GM21576 (cell line): ENCODE measurements around the gene KCNQ5.

ENCODE experiments used
- ATAC-seq: cut with Tn5 transposase; IDR thresholded peaks from one replicate; pipeline ENCODE4 v1.9.1; 2021; ENCODE audit warnings: mild to moderate bottlenecking, moderate library complexity; ENCODE audit not compliant: unreplicated experiment

KCNQ5 gene

GRCh38 chr6:72739368-72739779 lies 117.5 kb downstream of the KCNQ5 start:
- ATAC-seq: peak; percentile 68

GRCh38 chr6:72740135-72740534 lies 118.3 kb downstream of the KCNQ5 start:
- peak; percentile 80 for ATAC-seq

DNA sequence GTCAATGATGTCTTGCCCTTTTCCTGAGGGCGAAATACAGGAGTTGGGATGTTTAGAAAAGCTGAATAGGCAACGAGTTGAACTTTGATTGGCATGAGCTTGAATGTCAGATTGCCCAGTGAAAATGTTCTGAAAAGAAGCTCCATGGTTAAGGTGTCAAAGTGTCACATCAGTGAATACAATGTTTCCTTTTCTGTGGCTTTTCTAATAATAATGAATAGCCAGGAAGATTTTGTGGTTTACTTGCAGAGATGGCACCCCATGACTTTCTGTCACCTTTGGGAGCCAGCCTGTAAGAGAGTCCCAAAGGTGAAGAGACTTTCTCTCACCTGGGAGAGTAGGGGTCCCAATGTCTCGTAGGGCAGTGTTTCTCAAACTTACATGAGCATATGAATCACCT lies 119.2 kb downstream of the KCNQ5 start:
- no peak for ATAC-seq

- ATAC-seq: no peak
Measured at GRCh38 chr6:72742001-72742673, 120.3 kb downstream of the KCNQ5 start.

DNA sequence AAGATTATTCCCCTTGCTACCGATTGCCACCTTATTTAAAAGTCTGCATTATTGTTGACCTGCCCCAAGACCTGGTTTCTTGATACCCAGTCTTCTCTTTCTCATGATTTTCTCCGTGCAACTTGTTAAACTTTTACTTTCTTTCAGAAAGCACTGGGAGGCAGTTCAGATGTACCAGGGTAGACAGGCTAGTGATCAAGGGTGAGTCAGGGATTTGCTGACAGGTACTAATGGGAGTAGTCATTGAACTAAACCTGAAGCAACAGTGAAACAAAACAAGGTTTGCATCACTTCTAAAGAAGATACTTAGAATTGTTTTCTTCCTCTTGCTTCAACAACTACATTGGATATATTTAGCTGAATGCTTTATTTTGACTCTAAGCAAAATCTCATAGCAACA lies 124.4 kb downstream of the KCNQ5 start:
- ATAC-seq: no peak

- peak; percentile 77 for ATAC-seq
Measured at GRCh38 chr6:72748759-72749158, 126.9 kb downstream of the KCNQ5 start.

- ATAC-seq: no peak
Measured at GRCh38 chr6:72755752-72756151, 133.9 kb downstream of the KCNQ5 start.

DNA sequence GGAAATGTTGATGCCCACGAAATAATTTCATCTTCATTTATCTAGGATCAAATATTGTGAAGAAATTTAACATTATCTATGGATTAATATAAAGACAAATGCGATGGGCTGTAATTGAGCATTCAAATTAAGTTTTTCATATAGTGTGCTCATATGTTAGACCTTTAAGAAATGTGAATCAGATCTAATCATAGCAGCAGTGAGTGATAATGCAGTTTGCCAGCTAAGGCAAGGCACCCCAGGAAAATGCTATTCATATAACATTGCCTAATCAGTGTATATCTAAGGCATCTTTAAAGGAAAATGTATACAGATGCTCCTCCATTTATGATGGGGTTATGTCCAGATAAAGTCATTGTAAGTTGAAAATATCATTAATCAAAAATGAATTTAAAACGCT lies 135.2 kb downstream of the KCNQ5 start:
- no peak for ATAC-seq

- ATAC-seq: no peak
Measured at GRCh38 chr6:72757926-72758325, 136.1 kb downstream of the KCNQ5 start.

DNA sequence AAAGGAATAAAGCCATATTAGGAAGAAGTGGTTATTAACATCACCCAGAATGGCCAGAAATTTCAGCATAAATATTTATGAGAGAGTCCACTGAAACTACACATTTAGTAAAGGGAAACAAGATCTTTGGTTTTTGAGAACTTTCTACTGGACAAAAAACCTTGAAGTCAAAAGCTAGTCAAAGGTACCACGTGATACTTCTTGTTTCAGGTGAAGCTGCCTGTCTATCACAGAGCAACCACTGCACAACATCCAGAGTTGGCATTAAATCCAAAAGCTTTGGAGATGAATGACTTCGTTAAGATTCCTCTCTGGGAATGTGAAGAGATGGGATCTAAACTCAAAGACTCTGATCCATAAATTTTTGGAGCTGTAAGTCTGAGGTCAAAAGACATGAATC lies 137.0 kb downstream of the KCNQ5 start:
- no peak for ATAC-seq

DNA sequence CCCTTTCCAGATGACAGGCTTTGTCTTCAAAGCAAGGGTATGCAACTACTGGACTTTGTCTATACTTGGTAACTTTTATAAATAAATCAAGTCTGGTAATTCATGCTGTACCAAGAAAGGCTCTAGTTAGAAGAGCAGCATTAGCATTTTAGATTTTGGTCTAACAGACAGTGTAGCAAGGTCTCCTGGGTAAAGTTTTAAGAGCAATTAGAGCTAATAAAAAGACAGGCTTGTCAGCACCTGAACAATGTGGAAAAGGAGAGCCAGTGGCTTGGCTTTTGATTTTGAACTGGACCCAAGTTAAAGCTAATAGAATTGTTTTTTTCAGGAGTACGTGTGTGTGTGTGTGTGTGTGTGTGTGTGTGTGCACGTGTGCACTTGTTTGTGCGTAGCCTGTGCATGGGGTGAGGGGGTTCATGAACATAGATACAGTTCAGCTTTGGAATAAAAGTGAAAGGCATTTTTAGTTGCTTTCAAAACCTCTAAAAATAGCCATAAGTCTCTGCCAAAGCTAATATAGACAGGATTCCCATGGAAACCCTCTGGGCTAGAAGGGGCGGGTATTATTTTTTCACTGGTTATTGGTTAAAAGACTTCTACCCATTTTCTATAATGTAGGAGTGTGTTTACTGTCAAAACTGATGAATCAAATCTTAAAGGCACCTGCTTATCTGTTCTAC lies 138.4 kb downstream of the KCNQ5 start:
- no peak for ATAC-seq

- no peak for ATAC-seq
Measured at GRCh38 chr6:72761761-72762160, 139.9 kb downstream of the KCNQ5 start.

- peak; percentile 70 for ATAC-seq
Measured at GRCh38 chr6:72769459-72770125, 147.7 kb downstream of the KCNQ5 start.

DNA sequence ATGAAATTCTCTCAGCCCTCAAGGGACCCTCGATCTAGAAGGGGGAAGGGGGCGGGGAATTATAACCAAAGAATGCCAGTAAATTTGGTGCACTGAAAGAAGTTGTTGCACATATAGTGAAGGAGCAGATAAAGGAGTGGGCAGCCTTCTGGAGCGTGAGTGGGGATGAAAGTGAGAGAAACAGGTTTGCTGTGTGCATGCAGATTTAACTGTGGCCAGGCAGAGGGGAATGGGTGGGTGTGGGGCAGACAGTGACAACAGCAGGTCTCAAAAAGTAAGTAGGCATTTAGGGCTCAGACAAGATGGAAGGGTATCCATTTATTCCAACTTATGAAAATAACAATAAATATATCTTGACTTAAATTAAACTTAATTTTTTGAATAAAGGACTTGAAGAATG lies 149.1 kb downstream of the KCNQ5 start:
- no peak for ATAC-seq

DNA sequence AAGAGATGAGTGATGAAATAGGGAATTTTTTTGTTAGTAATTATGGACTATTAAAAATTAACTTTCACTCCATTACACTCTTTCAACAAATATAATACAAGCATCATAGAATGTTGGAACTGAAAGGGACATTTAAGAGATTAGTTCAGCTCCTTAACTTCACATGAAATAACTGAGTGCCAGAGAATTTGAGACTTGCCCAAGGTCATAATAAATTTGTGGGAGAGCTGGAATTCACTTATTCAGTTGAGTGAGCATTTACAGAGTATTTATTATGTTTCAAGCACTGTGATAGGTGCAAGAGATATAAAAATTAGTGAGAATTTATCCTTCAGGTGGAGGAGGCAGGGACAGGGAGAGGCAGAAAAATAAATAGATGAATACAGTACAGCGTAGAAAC lies 154.6 kb downstream of the KCNQ5 start:
- ATAC-seq: no peak

DNA sequence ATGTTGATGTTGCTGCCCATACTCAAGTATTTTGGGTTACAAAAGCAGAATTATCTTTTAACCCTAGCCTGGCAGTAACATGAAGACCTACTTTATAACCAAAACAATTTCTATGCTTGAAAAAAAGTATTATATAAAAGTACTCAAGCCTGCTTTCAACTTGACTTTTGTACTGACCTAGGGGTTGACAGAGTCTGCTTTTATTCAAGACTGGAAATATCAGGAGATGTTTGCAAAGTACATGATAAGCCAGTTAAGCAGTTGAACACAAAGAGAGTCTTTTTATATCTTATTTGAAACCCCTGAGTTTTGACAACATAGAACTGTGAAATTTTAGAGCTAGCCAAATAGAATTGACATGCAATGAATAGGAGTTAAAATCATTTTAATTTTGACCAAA lies 159.8 kb downstream of the KCNQ5 start:
- ATAC-seq: no peak

DNA sequence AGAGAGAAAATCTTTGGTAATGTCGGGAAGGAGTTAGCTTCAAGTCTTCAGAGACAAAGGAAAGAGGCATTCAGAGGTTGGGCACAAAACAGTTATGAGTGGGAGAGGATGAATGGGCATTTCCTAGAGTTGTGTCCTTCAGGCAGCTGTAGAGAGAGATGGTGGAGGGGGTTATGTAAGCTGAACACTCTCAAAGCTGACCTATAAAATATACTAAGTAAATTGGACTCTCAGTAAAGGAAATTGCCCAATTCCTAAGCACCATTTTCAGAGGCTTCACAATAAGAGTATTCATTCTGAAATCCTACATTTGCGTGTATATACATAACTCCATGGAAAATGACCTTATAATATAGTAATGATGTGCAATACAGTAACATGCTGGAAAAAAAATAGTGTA lies 161.2 kb downstream of the KCNQ5 start:
- no peak for ATAC-seq

GRCh38 chr6:72783666-72784065 lies 161.8 kb downstream of the KCNQ5 start:
- no peak for ATAC-seq

- no peak for ATAC-seq
Measured at GRCh38 chr6:72784071-72784470, 162.2 kb downstream of the KCNQ5 start.

DNA sequence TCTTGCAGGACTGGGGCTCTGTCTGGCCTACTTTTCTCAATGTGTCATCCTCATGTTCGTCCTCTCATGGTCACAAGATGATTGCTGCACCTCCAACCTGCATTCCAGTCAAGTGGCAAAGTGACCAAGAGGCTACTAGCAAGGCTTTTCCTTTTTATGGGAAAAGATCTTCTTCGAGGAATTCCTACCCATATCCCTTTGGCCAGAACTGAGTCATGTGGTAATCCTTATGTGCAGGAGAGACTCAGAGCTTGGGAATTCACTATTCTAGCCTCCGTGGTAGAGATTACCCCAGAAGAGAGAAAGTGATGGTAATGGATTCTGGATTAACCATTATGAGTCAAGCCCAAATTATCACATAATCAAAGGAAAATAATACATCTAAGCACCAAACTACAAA lies 162.7 kb downstream of the KCNQ5 start:
- ATAC-seq: no peak

DNA sequence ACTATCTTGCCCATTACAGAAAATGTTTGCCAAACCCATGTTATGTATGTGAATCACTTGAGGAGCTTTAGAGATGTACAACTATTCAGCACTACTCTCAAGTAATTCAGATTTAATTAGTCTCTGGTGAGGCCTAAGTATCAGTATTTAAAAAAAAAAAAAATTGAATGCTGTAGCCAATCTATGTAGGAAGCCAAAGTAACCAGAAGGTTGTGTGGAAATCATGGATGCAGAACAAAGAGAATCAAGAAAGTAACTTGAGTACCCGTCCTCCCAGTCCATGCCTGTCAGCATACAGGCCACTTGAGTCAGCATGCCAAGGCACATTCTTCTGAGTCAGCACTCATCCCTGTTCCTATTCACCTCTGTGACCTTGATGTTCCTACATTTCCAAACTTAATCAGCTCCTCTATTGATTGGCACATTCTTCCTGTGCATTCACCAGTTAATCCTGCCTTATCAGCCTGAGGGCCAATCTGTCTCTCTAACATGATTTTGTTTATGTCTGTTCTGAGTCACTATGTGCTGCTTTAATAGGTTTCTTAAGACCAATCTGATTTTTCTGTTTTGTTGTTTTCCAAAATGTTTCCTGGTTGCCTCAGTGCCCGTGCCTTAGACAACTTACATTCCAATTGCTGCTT lies 165.6 kb downstream of the KCNQ5 start:
- ATAC-seq: no peak

- no peak for ATAC-seq
Measured at GRCh38 chr6:72788188-72788587, 166.3 kb downstream of the KCNQ5 start.
